HG02610 (cell line): ENCODE measurements around the gene ELK4.

ENCODE experiments used
- ATAC-seq: cut with Tn5 transposase; IDR thresholded peaks from one replicate; pipeline ENCODE4 v1.9.1; 2021; ENCODE audit warnings: mild to moderate bottlenecking, moderate library complexity; ENCODE audit not compliant: unreplicated experiment

The ELK4 gene

GRCh38 chr1:205598841-205599668, 32.8 kb downstream of the ELK4 start:
- no peak for ATAC-seq

- ATAC-seq: no peak
Observed at GRCh38 chr1:205597691-205598314, 34.0 kb downstream of the ELK4 start.

GRCh38 chr1:205596876-205597275, 34.9 kb downstream of the ELK4 start:
- no peak for ATAC-seq

- ATAC-seq: no peak
Observed at GRCh38 chr1:205595861-205596260, 36.0 kb downstream of the ELK4 start.

GRCh38 chr1:205595435-205595834, 36.4 kb downstream of the ELK4 start:
- no peak for ATAC-seq

- ATAC-seq: no peak
Observed at GRCh38 chr1:205594846-205595245, 37.0 kb downstream of the ELK4 start.

GRCh38 chr1:205593967-205594366, 37.8 kb downstream of the ELK4 start:
- no peak for ATAC-seq

GRCh38 chr1:205593532-205593931, 38.3 kb downstream of the ELK4 start:
- no peak for ATAC-seq

GRCh38 chr1:205592443-205593003, 39.3 kb downstream of the ELK4 start:
- ATAC-seq: no peak

- peak; percentile 62 for ATAC-seq
Observed at GRCh38 chr1:205591522-205592351, 40.1 kb downstream of the ELK4 start.

- no peak for ATAC-seq
Observed at GRCh38 chr1:205590777-205591513, 40.9 kb downstream of the ELK4 start.

GRCh38 chr1:205590457-205590768, 41.4 kb downstream of the ELK4 start:
- no peak for ATAC-seq

GRCh38 chr1:205589618-205590456, 42.0 kb downstream of the ELK4 start:
- ATAC-seq: no peak

GRCh38 chr1:205589046-205589445, 42.8 kb downstream of the ELK4 start:
- ATAC-seq: no peak

GRCh38 chr1:205588636-205589035, 43.2 kb downstream of the ELK4 start:
- no peak for ATAC-seq

- no peak for ATAC-seq
Observed at GRCh38 chr1:205587581-205587980, 44.2 kb downstream of the ELK4 start.

GRCh38 chr1:205585835-205586785, 45.7 kb downstream of the ELK4 start:
- no peak for ATAC-seq

- ATAC-seq: no peak
Observed at GRCh38 chr1:205585169-205585834, 46.5 kb downstream of the ELK4 start.
